Endodermal cell (in vitro differentiated cells): ENCODE results near the gene PRLH. TPM values are rescaled to one million over a fixed set of nuclear protein-coding genes. Genes with fewer than 3 reads are reported as not detected.
A peak's percentile ranks its signal among the peaks of the same experiment; 100 is the strongest.

Source experiments
- DNase-seq: peaks from one replicate; pipeline ENCODE4 v3.0.0-alpha.2; 2017
- H3K27ac ChIP-seq: 2 replicates; pipeline ENCODE4 v1.5.1; 2013; ENCODE audit warnings: mild to moderate bottlenecking, low read depth, low read length, moderate library complexity
- H3K27me3 ChIP-seq: 2 replicates; pipeline ENCODE4 v1.6.1; 2013; ENCODE audit warnings: mild to moderate bottlenecking, low read length, moderate library complexity; ENCODE audit not compliant: insufficient read depth, control insufficient read depth, poor library complexity, severe bottlenecking
- H3K36me3 ChIP-seq: 2 replicates; pipeline ENCODE4 v1.7.0; 2013; ENCODE audit warnings: mild to moderate bottlenecking, low read length, moderate library complexity; ENCODE audit not compliant: control insufficient read depth, insufficient read depth
- H3K4me1 ChIP-seq: one replicate; pipeline ENCODE4 v1.7.0; 2013; ENCODE audit warnings: low read length; ENCODE audit not compliant: control insufficient read depth, insufficient read depth
- H3K4me3 ChIP-seq: 2 replicates; pipeline ENCODE4 v1.5.1; 2013; ENCODE audit warnings: mild to moderate bottlenecking, low read length, moderate library complexity
- H3K9ac ChIP-seq: 2 replicates; pipeline ENCODE4 v1.6.1; 2013; ENCODE audit warnings: mild to moderate bottlenecking, low read length, moderate library complexity; ENCODE audit not compliant: poor library complexity, severe bottlenecking; ENCODE audit errors: extremely low read depth
- H3K9me3 ChIP-seq: 2 replicates; pipeline ENCODE4 v1.6.1; 2013; ENCODE audit warnings: mild to moderate bottlenecking, low read length, moderate library complexity; ENCODE audit not compliant: control insufficient read depth
- H3K27ac Mint-ChIP-seq: 2 replicates; pipeline ENCODE4 v1.8.0; 2020; ENCODE audit warnings: mixed read lengths
- H3K27me3 Mint-ChIP-seq: 2 replicates; pipeline ENCODE4 v1.8.0; 2021; ENCODE audit warnings: mild to moderate bottlenecking, mixed read lengths; ENCODE audit not compliant: insufficient read depth
- H3K36me3 Mint-ChIP-seq: 2 replicates; pipeline ENCODE4 v1.8.0; 2020; ENCODE audit warnings: low read depth, mixed read lengths
- H3K4me1 Mint-ChIP-seq: 2 replicates; pipeline ENCODE4 v1.8.0; 2020; ENCODE audit warnings: mixed read lengths
- H3K4me3 Mint-ChIP-seq: 2 replicates; pipeline ENCODE4 v1.8.0; 2020; ENCODE audit warnings: mild to moderate bottlenecking, moderate library complexity, mixed read lengths
- H3K9me3 Mint-ChIP-seq: 2 replicates; pipeline ENCODE4 v1.8.0; 2020; ENCODE audit warnings: mild to moderate bottlenecking, mixed read lengths
- CTCF ChIP-seq: fragments of 200-600 bp; sonication (generic); conservative IDR thresholded peaks from 2 replicates; pipeline ENCODE4 v1.5.0; 2021; ENCODE audit warnings: antibody characterized with exemption, mild to moderate bottlenecking
- WGBS, 2 experiments: methylation state at CpG; one replicate each; pipeline versions ENCODE4 v1.1.5 to v1.1.7; 2013; ENCODE audit warnings: missing lambda C conversion rate in 2 of 2, mixed read lengths in 1 of 2; ENCODE audit not compliant: insufficient coverage in 1 of 2, insufficient read length in 1 of 2; 5-methylcytosine and 5-hydroxymethylcytosine counted together
- total RNA-seq, 2 donors: library from RNA; stranded (reverse); fragmentation: NEBNext Ultra II Directional in 1 of 2; extraction: Animal tissue kit (Norgen Biotek cat#: 25700) in 1 of 2; gene quantifications; 2 replicates in 1 of 2; 3 replicates in 1 of 2; pipeline ENCODE4 v1.2.1, GENCODE V29; 2021

PRLH gene
- total RNA-seq, 2 donors from 2014 or later: not detected

- no peaks in the 10 kb centered on the region for H3K36me3 ChIP-seq
- H3K4me1 ChIP-seq: peaks cover 11% of the 10 kb centered on the region
- no peak overlapping the region for H3K4me3 ChIP-seq
- Mint-ChIP-seq H3K27me3 (no peaks in the 10 kb centered on the region), H3K9me3 (peaks cover 10% of the 10 kb centered on the region), H3K36me3 (no peaks in the 10 kb centered on the region), H3K4me1 (peaks cover 22% of the 10 kb centered on the region), H3K4me3 (no peak overlapping the region), H3K27ac (no peak overlapping the region)
- no peak for DNase-seq
- H3K27ac ChIP-seq: no peak overlapping the region
- WGBS, 2 experiments: 88% methylated on average over 6 to 8 of the region's 8 CpGs
- H3K9me3 ChIP-seq: no peaks in the 10 kb centered on the region
- no peak overlapping the region for H3K9ac ChIP-seq
- no peaks in the 10 kb centered on the region for H3K27me3 ChIP-seq
- TF ChIP-seq CTCF: no peak
Measured at GRCh38 chr2:237546040-237546875, 20.1 kb upstream of the PRLH start.

- no peak for TF ChIP-seq CTCF
- no peaks in the 10 kb centered on the region for H3K36me3 ChIP-seq
- Mint-ChIP-seq H3K36me3 (no peaks in the 10 kb centered on the region), H3K4me3 (no peak overlapping the region), H3K27me3 (no peaks in the 10 kb centered on the region), H3K4me1 (peaks cover 19% of the 10 kb centered on the region), H3K27ac (no peak overlapping the region), H3K9me3 (peaks cover 5% of the 10 kb centered on the region)
- DNase-seq: no peak
- WGBS, 2 experiments: 89 to 94% methylated on average over 7 to 12 of the region's 13 CpGs
- H3K9ac ChIP-seq: no peak overlapping the region
- H3K27me3 ChIP-seq: no peaks in the 10 kb centered on the region
- no peak overlapping the region for H3K4me3 ChIP-seq
- H3K9me3 ChIP-seq: no peaks in the 10 kb centered on the region
- H3K4me1 ChIP-seq: peaks cover 8% of the 10 kb centered on the region
- H3K27ac ChIP-seq: no peak overlapping the region
Measured at GRCh38 chr2:237546876-237547395, 19.4 kb upstream of the PRLH start.

GRCh38 chr2:237547841-237548416, 18.4 kb upstream of the PRLH start:
- no peak overlapping the region for H3K27ac Mint-ChIP-seq
- peaks cover 1% of the 10 kb centered on the region for H3K9me3 Mint-ChIP-seq

More at GRCh38 chr2:237547841-237548416, 18.4 kb upstream of the PRLH start:
- no peaks in the 10 kb centered on the region for H3K27me3 Mint-ChIP-seq
- Histone ChIP-seq H3K9me3 (no peaks in the 10 kb centered on the region), H3K27ac (no peak overlapping the region), H3K36me3 (no peaks in the 10 kb centered on the region), H3K4me3 (no peak overlapping the region), H3K9ac (no peak overlapping the region), H3K27me3 (no peaks in the 10 kb centered on the region), H3K4me1 (peaks cover 8% of the 10 kb centered on the region)
- DNase-seq: peak; percentile 76
- H3K4me3 Mint-ChIP-seq: no peak overlapping the region
- no peak for TF ChIP-seq CTCF
- no peaks in the 10 kb centered on the region for H3K36me3 Mint-ChIP-seq
- H3K4me1 Mint-ChIP-seq: peaks cover 19% of the 10 kb centered on the region
- WGBS, 2 experiments: 81 to 85% methylated on average over 6 to 11 of the region's 11 CpGs
